K562 (cell line): ENCODE data around the gene EVI5. TPM values are rescaled to one million over a fixed set of nuclear protein-coding genes. Genes with fewer than 3 reads are reported as not detected.

Experiments used
- AFF4 ChIP-seq: sonication (generic); formaldehyde crosslinking; IDR thresholded peaks from 2 replicates; pipeline ENCODE4 v1.8.0; 2023; ENCODE audit warnings: mild to moderate bottlenecking, missing genetic modification reagents
- ATF6 ChIP-seq: sonication (generic); formaldehyde crosslinking; IDR thresholded peaks from 2 replicates; pipeline ENCODE4 v1.4.0; 2020; ENCODE audit warnings: mild to moderate bottlenecking, missing genetic modification reagents
- CBX2 ChIP-seq: fragments of 200-600 bp; sonication (generic); IDR thresholded peaks from one replicate; pipeline ENCODE4 v1.6.1; 2012; ENCODE audit warnings: mild to moderate bottlenecking, low read length, inconsistent platforms; ENCODE audit not compliant: insufficient read depth, poor library complexity, severe bottlenecking
- FUS ChIP-seq: fragments of 200-400 bp; formaldehyde crosslinking; optimal IDR thresholded peaks from 2 replicates; pipeline ENCODE3; 2017; ENCODE audit warnings: low read depth, low read length
- MEF2A ChIP-seq: IDR thresholded peaks from 2 replicates; pipeline ENCODE4 v1.6.1; 2011; ENCODE audit warnings: low read depth, mild to moderate bottlenecking, low read length, moderate library complexity; ENCODE audit not compliant: control insufficient read depth
- THRAP3 ChIP-seq: fragments of 450-650 bp; IDR thresholded peaks from 2 replicates; pipeline ENCODE4 v1.6.1; 2016; ENCODE audit warnings: mild to moderate bottlenecking, inconsistent platforms, borderline replicate concordance
- TRIM25 ChIP-seq: fragments of 450-650 bp; IDR thresholded peaks from 2 replicates; pipeline ENCODE4 v1.7.0; 2016; ENCODE audit warnings: borderline replicate concordance
- ZMIZ1 ChIP-seq, 2 experiments: fragments of 150-350 bp in 1 of 2; IDR thresholded peaks; 2 replicates each; pipeline ENCODE4 v1.6.1; 2012 to 2016; ENCODE audit warnings: low read depth in 2 of 2, low read length in 2 of 2, mild to moderate bottlenecking in 1 of 2, moderate library complexity in 1 of 2
- ZNF324 ChIP-seq: fragments of 250-450 bp; sonication (Bioruptor Pico); IDR thresholded peaks from 2 replicates; pipeline ENCODE4 v1.4.0; 2020; ENCODE audit warnings: mild to moderate bottlenecking
- ZNF639 ChIP-seq, 2 experiments: fragments of 200-800 bp in 1 of 2; sonication (Bioruptor generic) in 1 of 2; sonication (generic) in 1 of 2; formaldehyde crosslinking in 1 of 2; IDR thresholded peaks in 1 of 2; conservative IDR thresholded peaks in 1 of 2; 2 replicates each; pipeline versions ENCODE4 v1.5.0 to v1.6.1; 2016 to 2020; ENCODE audit warnings: missing compliant biosample characterization in 1 of 2, missing genetic modification characterization in 1 of 2, missing genetic modification reagents in 1 of 2
- ZNF75A ChIP-seq: fragments of 450-650 bp; formaldehyde crosslinking; IDR thresholded peaks from 2 replicates; pipeline ENCODE4 v1.4.0; 2020; ENCODE audit warnings: mild to moderate bottlenecking
- polyA plus RNA-seq, 8 experiments: library from polyadenylated mRNA; depleted of rRNA in 4 of 8; stranded (reverse) in 5 of 8; unstranded in 3 of 8; fragments of >200 nt; fragmentation: Nextera tagmentation in 2 of 8; fragmentation: Illumina TruSeq in 1 of 8; extraction: Ambion mirVana in 2 of 8; extraction: Trizol in 1 of 8; gene quantifications; 2 replicates each; pipeline versions ENCODE4 v1.2.1 to v1.2.3, GENCODE V29; 2011 to 2014; ENCODE audit warnings: inconsistent platforms in 1 of 8, missing spikeins in 1 of 8
- total RNA-seq, 7 experiments: library from RNA; depleted of rRNA in 6 of 7; stranded (reverse); fragments of >200 nt in 6 of 7; fragmentation: Illumina TruSeq in 2 of 7; extraction: Trizol in 2 of 7; gene quantifications; 2 replicates each; pipeline versions ENCODE4 v1.2.1 to v1.2.3, GENCODE V29; 2011 to 2021; ENCODE audit warnings: low replicate concordance in 1 of 7

The EVI5 gene
- total and polyA plus RNA-seq, 9 of the 15 experiments (the other 6 are each of a cell fraction or from before 2014, with no cell fraction given): 1.7 to 50.1 (median 13.7) TPM

- TF ChIP-seq AFF4 (no peak), ZNF324 (CRISPR knock-in tag) (no peak), CBX2 (no peak), THRAP3 (no peak), ZNF75A (CRISPR knock-in tag) (0 out of 2 replicates have a peak, but pooled peaks have one; percentile 51), ZMIZ1 (IDR thresholded peaks at IDR 0.05; ENCODE audit: low read depth in 2 of 2, low read length in 2 of 2) (peak in 1 of 2 experiments; percentile 98; a peak in 2 of 4 replicates), TRIM25 (no peak), ZNF639 (CRISPR knock-in tag; conservative IDR thresholded peaks at IDR 0.05 in 1 of 2, IDR thresholded peaks at IDR 0.05 in 1 of 2) (peak in 1 of 2 experiments; percentile 96; a peak in 2 of 4 replicates), ATF6 (CRISPR knock-in tag) (no peak), FUS (no peak), MEF2A (no peak)
These were observed 240.1 kb downstream of the EVI5 start (continued) for GRCh38 chr1:92544756-92545165.
